H54 (cell line): Measurements from ENCODE around the gene VPS41.

ENCODE experiments used
- DNase-seq: peaks from one replicate; pipeline ENCODE4 v3.0.0; 2011; ENCODE audit warnings: low spot score, mixed read lengths; ENCODE audit not compliant: insufficient read length
- FAIRE-seq: peaks from 3 replicates; lab custom pipeline; 2011; peaks lifted over from hg19 to GRCh38; lab: Jason Lieb, UNC
- POLR2A ChIP-seq: IDR thresholded peaks from 2 replicates; pipeline ENCODE4 v1.6.1; 2011; ENCODE audit warnings: low read depth, mild to moderate bottlenecking, low read length

VPS41 gene

DNA sequence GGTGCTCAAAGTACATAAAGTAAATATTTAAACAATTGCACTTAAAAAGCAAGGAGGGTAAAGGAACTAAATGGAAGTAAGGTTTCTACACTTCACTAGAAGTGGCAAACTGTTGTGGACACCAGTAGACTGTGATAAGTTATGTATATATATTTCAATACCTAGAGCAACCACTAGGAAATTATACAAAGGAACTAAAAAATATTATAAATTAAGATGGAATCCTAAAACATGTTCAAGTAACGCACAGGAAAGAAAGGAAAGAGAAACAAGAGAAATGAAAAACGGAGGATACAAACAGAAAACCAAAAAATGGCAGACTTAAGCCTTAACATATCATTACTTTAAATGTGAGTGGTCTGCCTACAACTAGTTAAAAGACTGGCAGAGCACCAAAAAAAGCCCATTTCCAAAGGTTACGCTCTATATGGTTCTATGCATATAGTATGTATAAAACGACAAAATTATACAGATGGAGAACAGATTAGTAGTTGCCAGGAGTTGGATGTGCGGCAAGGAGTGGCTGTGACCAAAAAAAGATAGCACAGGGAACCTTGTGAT is 19.0 kb downstream of the VPS41 start:
- no peak for DNase-seq
- FAIRE-seq = no peak
- no peak for TF ChIP-seq POLR2A

DNA sequence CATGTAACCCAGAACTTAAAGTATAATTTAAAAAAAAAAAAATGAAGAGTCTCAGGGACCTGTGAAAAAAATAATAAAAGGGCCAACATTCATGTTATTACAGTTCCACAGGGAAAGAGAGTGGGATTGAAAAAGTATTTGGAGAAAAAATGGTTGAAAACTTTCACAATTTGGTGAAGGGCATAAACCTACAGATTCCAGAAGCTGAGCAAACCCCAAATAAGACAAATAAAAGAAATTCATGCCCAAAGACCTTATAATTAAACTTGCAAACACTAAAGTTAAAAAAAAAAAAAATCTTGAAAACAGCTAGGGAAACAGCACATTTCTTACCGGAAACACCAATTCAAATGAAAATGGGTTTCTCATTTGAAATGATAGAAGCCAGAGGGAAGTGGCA is 19.9 kb downstream of the VPS41 start:
- DNase-seq (no peak), FAIRE-seq (no peak)
- TF ChIP-seq POLR2A = no peak

DNA sequence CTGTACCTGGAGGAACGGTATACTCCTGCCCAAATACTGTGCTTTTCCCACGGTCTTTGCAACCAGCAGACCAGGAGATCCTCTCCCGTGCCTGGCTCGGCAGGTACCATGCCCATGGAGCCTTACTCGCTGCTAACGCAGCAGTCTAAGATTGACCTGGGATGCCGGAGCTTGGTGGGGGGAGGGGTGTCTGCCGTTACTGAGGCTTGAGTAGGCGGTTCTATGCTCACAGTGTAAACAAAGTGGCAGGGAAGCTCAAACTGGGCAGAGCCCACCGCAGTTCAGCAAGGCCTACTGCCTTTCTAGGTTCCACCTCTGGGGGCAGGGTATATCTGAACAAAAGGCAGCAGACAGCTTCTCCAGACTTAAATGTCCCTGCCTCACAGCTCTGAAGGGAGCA is 22.7 kb downstream of the VPS41 start:
- no peak for DNase-seq
- no peak for TF ChIP-seq POLR2A
- FAIRE-seq = no peak

DNA sequence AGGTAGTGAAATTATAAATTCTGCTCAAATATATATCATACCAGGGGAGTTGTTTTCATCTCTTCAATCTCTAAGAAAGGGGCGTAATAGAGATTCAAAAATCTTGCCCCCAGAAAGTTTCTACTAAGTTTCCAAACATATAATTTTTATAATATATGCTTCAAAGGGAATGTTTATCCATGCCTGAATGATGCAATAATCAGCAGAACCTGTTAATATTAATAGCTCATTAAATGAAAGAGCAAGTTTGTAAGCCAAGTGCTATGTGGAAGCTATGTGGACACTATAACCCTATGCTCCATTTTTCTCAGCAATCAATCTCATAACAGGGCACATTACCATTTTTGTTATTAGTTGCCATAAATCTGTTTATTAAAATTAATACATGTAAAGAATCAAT is 25.3 kb downstream of the VPS41 start:
- DNase-seq (no peak), FAIRE-seq (no peak)
- TF ChIP-seq POLR2A = no peak

DNA sequence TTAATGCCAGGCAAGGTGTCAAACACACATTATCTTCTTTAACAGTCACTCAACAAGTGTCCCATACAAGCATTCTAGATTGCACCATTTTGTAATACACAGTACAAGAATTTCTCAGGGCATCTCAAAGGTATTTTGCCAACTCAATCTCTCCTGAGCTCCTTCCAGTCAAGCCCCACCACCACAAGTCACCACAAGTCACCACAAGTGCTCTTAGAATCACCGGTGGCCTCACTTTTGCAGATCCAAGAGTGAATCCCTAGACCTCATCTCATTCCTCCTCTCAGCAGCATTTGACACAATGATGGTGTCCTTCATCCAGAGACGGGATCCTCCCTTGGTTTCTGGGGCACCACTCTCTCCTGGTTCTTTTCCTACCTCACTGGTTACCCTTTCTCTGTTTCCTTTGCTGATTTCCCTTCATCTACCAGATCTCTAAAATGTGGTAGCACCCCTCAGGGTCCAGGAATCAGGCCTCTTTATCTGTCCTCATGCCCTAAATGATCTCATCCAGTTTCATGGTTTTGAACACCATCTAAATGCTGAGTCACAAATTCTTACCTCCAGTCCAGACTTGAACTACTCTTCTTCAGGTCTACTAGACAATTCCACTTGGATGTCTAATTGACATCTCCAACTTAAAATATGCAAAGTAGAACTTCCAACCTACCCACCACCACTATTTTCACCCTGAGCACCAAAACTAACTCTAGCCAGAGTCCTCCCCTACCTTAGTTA is 26.9 kb downstream of the VPS41 start:
- DNase-seq (no peak), FAIRE-seq (no peak)
- TF ChIP-seq POLR2A = no peak

DNA sequence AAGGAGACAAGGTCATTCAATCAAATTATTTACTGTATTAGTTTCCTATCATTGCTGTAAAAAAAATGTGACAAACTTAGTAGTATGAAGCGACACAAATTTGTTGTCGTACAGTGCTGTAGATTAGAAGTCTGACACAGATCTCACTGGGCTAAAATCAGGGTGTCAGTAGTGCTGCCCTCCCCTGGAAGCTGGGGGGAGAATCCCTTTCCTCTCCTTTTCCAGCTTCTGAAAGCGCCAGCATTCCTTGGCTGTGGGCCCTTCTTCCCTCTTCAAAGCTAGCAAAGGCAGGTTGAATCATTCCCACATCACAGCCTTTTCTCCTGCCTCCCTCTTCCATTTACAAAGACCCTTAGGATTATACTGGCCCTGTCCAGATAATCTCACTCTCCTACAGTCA is 28.0 kb downstream of the VPS41 start:
- DNase-seq (no peak), FAIRE-seq (no peak)
- TF ChIP-seq POLR2A = no peak

DNA sequence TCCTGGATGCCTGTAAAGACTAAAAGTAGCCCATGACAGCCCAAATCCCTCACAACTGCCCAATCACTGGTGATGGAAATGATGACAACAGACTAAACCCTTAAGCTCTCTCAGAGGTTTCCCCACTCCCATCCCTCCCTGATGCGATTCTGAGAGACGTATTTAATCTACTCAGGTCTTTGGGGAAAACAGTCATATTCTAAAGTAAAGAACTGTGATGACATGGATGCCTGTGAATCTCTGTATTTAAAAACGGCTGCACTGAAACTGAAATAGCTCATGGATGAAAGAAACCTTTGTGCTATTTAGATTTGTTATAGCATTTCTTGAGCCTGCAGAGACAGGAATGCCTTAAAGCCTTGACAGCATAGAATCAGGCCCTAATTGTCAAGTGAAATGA is 28.5 kb downstream of the VPS41 start:
- TF ChIP-seq POLR2A = no peak
- FAIRE-seq (no peak), DNase-seq (no peak)

DNA sequence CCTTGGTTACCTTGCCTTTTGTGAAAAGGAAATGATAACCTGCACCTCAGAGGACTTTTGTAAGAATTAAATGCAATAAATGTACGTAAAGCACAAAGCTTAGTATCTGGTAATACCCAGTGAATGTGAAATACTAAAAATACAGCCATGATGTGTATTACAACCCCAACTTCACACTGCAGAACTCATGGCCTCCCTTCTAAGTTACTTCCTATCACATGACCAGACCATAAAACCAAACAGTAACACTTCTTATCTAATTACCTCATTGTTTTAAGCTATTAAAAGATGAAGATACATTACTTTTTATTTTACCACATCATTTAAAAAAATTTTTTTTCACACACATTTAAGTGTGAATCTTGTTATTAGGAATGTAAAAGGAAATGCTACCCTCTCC is 29.0 kb downstream of the VPS41 start:
- DNase-seq (no peak), FAIRE-seq (no peak)
- no peak for TF ChIP-seq POLR2A

DNA sequence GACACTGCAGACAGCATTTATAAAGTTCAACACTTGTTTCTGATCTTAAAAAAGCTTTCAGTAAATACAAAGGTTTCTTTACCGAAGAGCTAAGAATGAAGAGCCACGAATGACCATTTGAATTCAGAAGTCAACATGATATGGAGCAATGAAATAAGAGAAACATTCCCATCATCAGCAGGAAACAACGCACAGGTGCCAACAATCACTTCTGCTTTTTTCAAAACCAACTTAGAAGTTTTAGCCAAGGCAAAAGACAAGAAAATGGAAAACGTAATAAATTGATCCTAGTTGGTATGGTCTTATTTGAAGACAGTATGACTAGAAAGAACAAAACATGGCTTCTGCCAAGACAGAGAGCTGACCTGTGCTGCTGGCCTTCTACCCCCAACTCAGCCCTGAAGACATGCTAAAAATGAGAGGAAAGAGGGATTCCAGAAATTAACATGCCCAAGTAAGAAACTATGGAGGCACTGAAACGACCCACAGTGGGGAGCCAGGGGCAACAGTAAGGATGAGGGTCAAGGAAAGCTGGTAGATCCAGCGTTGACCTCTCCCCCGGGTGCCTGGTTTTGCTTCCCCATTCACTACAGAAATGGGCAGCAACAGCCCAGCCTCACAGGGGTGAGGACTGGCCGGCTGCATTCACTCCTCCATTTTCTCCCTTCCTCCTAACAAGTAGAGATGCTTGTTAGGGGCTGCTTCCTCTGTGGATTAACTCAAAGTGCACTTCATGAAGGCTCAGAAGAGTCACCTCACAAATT is 30.1 kb downstream of the VPS41 start:
- TF ChIP-seq POLR2A = no peak
- DNase-seq (no peak), FAIRE-seq (no peak)

DNA sequence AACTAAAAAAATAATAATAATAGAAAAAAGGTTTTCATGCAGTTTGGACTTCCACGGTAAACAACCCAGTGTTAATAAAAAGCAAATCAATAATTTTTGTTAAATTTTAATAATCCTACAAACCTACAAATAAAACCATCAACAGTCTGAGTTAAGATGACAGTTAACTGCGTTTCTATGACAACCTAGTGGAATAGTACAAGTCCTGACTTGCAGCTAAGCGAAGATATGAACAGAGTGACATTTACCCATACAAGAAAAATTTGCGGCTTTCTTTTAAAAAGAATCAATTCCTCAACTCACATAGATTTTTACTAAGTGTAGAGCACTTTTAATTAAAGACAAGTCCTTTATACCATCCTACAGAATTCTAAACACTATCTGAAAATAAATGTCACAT is 35.6 kb downstream of the VPS41 start:
- FAIRE-seq (no peak), DNase-seq (no peak)
- TF ChIP-seq POLR2A = no peak

DNA sequence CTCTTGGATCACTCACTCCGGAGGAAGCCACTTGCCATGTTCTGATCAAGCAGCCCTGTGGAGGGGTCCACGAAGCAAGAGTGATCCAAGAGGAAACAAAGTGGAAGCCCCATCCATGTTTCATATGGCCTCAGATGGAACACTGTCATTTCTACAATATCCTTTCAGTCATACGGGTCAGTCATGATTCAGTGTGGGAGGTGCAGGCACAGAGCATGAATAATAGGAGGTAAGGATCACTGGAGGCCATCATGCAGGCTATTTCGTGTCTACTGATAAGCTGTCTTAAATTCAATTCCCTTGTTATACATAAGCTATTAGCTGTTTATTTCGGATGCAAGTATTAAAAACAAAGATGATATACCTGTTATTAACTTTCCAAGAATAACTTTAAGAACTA is 36.8 kb downstream of the VPS41 start:
- FAIRE-seq = peak; percentile 76
- TF ChIP-seq POLR2A = no peak
- DNase-seq = no peak

DNA sequence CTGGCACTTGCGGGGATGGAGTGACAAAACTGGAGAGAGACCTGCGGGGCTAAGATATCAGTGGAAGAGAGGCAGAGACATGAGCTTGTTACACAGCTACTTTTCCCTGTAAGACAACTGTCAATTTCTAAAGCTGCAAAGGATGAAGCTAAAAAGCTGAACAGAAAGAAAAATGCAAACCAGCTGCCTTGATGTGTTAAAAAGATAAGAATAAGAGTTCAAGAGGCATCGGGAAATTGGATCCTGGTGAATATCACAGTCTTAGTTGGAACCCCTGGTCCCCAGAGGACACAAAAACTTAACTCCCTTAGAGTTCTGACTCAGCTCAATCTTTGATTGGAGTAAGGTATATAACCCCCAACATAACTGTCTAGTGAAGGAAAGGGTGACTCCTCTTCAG is 38.8 kb downstream of the VPS41 start:
- DNase-seq = no peak
- TF ChIP-seq POLR2A = no peak
- FAIRE-seq = no peak

DNA sequence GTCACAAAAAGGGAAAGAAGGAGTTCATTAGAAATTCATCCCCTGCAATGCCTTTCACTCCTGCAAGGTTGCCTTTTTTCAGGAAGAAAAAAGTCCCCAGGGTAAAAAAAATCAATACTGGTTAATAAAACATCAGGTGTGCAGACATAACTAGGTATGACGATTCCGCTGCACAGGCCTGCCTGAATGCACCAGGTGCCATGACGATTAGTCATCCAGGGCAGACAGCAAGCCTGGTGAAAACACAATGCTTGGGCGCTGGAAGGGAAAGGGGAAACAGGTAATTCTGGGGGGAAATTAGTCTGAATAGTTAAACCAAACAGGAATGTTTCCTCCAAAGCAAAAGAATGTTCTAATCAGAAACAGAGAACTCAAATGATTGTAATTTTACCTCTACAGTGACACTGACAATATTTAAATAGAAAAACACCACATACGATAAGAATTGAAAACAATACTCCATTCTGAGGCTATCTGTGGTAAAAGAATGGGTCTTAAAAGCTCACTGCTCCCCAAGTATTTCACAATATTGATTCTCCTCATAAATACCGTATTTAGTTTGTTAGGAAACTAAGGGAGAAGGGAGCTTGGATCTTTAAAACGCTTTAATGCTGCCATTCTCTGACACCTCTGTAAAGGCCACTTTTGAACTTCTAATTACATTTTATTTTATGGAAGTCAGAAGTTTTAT is 45.2 kb downstream of the VPS41 start:
- TF ChIP-seq POLR2A = no peak
- FAIRE-seq = peak; percentile 82
- no peak for DNase-seq

DNA sequence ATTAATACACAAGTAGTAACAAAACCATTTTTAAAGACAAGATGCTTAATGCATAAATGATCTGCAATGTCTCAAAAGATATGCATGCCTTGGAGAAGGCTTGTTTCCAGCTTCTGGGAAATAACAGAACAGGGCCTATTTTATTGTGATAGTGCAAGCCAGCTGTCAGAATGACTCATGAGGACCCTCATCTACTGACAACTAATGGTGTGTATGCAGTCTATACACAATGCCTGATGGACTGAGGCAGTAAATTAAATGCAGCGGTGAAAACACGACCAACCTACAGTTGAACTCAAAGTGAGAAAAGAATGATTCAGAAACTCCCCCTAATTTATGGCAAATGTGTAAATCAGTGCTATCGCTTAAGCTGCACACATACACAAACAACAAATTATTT is 46.3 kb downstream of the VPS41 start:
- DNase-seq (no peak), FAIRE-seq (peak; percentile 70)
- TF ChIP-seq POLR2A = no peak
